22Rv1 (cell line): Measurements from ENCODE around the gene SETBP1.

Experiments
- CTCF ChIP-seq: fragments of 450-650 bp; IDR thresholded peaks from 2 replicates; pipeline ENCODE4 v1.5.1; 2017; ENCODE audit warnings: mild to moderate bottlenecking
- ZFX ChIP-seq: fragments of 450-650 bp; IDR thresholded peaks from 2 replicates; pipeline ENCODE4 v1.6.1; 2017; ENCODE audit warnings: antibody characterized with exemption, borderline replicate concordance

- no peak for TF ChIP-seq CTCF
- no peak for TF ChIP-seq ZFX
Observed at GRCh38 chr18:44837482-44838180, 156.9 kb downstream of the SETBP1 start.
